ENCODE data around the gene FAM114A1.

The FAM114A1 gene

DNA sequence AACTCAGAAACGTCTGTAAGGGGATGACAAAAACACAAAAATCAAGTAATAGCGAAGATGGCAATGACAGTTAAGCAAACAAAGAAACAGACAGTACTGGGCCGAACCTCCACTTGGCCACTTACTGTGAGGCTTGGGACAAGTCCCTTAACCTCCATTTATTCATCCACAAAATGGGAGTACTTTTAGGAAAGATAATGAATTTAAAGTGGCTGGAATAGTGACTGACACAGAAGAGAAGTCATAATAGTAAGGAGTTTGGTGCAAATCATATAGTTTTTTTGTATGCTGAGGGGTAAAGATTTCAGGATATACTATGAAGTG lies 9.5 kb upstream of the FAM114A1 start:
- DNase-seq (ENCODE audit: low spot score): no peak

DNA sequence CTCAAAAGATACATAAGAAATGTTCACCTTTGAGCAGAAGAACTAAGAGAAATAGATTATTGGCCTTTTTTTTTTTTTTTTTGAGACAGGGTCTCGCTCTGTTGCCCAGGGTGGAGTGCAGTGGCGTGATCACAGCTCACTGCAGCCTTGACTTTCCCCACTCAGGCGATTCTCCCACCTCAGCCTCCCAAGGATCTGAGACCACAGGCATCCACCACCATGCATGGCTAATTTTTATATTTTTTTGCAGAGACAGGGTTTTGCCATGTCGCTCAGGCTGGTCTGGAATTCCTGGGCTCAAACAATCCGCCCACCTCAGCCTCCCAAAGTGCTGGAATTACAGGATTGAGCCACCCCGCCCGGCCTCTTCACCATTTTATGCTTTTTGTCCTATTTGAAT lies 8.1 kb upstream of the FAM114A1 start:
- DNase-seq (ENCODE audit: low spot score): no peak

DNA sequence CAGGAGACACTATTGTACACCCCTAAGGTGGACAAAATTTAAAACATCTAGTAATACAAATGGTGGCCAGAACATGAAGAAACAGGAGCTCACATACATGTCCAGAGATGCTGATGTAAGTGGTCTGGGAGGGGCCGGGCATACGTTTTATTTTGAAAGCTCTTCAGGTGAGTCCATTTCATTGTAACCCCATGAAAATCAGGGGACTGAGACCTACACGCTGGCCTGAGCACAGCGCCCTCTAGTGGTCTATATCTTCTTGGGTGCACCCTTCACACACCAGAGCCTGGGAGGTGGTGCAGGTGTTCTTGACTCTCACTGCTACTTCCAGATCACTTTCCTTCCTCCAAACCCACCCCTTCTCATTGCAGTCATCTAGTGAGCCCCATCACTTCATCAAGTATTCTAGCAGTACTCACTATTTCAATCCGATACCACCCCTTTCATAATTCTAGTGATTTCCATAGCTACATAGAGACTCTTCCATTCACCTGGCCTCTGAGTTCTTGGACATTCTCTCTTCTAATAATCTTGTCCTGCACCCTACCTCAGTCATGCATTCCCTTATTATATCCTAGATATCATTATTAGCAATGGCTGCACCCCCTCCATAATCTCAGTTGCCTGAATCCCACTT lies 6.7 kb upstream of the FAM114A1 start:
- no peak for DNase-seq (ENCODE audit: low spot score)

DNA sequence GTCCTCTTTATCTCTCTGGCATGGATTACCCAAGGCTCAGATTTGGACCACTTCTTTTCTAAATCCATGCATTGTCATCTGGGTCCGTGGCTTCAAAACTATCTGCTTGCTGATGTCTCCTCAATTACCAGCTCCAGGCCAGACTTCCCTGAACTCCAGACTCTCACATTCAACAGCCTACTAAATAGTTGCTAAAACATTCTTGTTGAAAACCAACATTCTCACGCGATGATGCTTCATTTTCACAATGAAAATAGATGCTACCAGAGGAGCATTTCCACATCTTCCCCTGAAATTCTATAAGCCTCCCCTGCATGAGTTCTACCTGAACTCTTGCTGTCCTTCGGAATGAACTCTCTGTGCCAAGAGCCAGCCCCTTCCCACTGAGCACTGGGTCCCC lies 5.8 kb upstream of the FAM114A1 start:
- DNase-seq (ENCODE audit: low spot score): no peak

DNA sequence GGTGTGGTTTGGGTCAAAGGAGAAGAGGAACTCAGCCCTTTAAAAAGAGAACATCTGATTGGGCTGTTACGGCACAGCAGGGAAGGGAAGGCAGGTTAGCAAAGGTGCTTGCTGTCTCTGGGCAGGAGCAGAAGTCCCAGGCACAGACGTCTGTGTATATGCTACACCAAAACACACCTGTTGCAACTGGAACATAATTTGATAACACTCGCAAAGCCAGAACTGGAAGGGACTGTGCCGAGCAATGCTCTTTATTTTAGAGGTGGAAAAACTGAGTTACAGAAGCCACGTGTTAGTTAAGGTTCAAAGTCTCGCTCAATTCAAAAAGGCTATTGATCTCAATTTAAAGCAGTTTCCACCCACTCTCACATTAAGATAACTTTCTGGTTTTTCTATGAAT lies 2.2 kb upstream of the FAM114A1 start:
- DNase-seq (ENCODE audit: low spot score): no peak

DNA sequence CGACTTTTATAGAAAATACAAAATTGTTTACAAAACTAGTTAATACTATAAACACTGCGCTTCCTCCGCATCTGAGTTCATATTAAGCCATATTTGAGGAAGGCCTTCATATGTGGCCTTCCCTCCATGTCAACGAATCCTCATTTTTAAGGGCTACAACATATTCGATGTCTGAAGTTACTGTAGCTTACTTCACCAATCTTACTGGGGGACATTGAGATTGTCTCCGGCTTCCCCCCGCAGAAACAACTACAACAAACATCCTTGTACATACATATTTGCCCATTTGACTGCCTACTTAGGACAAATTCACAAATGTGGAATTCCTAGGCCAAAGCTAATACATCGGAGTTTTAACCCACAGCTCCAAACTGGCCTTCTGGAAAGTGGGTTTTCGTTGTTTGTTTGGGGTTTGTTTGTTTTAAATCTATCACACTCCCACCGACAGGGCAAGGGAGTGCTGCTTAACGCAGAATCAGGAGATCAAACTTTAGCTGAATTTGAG lies 581 bp upstream of the FAM114A1 start:
- DNase-seq (ENCODE audit: low spot score): no peak

DNA sequence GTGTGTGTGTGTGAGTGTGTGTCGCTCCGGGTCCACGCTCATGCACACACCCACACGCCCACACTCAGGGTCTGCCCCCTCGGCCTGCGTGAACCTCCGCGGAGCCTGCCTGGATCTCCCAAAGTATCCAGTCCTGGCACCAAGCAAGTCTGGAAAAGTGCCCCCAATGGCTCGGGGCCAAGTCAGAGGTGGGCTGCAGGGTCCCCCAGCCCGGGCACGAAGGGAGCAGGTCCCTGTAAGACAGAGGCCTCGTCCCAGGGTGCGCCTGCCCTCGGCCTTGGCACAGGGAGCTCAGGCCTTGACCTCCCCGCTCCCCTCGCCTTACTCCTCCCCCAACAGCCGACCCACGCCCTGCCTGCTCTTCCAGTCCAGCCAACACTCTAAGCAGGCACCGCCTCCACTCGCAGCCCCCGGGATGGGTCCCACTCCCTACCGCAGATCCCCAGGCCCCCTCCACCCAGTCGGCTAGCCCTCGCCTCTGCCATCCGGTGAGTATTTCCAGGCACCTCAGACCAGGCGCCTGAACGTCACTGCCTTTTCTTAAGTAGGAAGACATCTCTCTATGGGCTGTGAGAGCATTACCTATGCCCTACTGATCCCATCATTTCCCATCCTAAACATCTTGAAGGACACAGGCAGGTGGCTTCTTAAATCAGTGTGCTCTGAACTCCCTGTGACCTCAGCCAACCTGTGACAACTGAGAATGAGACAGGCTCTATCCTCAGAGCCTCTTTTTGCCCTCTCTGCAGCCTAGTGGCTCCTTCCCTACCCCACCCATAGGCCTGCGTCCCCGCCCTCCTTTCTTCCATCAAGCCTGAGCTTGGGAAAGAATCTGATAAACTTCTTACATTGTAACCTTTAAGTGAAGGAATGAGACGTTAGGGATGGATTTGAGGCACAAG lies 704 bp downstream of the FAM114A1 start:
- DNase-seq (ENCODE audit: low spot score): peak; percentile 39

DNA sequence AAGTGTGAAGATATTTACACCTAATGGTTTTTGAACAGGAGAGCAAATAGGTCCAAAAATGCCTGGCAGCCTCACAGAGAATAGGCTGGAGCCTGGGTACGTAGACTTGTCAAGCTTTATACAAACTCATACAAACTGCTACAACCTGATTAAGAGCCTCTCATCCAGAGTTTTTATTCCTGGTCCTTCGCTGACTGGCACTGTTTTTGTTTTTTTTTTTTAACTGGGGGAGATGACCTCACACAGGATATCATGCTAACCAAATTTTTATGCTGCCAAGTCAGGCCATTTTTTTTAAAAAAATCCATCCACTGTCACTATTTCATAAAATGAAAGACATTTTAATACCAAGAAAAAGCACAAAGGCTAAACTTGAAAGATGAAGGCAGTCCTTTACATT lies 1.9 kb downstream of the FAM114A1 start:
- DNase-seq (ENCODE audit: low spot score): no peak

DNA sequence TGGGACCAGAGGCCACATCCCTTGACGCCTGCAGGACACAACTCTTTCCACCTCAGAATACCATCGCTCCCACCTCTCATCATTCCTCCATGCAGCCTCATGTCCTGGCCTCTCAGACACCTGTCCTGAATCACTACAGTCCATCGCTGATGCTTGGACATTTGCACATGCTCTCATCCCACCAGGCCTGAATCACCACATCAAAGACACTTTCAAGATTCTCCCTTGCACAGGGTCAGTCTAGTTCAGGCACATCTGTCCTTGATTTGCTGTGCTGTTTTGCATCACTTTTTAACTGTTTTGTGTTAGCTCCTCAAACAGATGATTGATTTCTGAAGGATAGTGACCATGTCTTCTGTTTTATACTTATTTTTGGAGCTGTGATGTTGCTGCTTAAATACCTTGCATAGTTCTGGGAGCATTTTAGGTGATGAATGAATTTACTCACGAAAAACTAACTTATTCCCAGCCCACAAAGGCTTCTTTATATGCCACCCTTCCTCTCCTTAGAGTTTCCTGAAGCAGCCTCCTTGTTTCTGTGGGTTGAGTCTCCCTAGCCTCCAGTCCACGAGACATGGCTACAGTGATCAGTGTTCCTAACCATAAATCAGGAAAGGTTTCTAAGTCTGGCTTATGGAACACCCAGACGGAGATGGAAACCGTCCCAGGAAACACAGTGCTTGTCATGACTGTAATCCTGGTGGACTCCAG lies 2.6 kb downstream of the FAM114A1 start:
- DNase-seq (ENCODE audit: low spot score): no peak

DNA sequence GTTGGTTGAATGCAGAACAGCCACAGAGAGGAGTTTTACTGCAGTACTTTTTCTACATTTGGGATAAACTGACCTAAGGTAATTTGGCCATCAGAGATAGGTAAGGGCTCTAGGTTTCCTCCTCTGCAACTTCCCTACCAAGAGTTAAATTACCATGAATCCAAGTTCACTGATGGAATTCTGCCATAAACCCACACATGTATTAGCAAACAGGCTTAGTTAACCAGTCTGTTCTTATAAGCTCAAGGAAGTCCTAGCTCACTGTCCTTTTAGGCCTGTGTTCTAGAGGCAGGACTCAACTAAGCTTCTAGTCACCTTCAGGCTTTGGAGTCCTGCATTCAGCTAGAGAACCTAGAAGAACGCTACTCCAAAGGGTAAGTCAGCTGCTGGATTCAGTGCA lies 4.0 kb downstream of the FAM114A1 start:
- no peak for DNase-seq (ENCODE audit: low spot score)

DNA sequence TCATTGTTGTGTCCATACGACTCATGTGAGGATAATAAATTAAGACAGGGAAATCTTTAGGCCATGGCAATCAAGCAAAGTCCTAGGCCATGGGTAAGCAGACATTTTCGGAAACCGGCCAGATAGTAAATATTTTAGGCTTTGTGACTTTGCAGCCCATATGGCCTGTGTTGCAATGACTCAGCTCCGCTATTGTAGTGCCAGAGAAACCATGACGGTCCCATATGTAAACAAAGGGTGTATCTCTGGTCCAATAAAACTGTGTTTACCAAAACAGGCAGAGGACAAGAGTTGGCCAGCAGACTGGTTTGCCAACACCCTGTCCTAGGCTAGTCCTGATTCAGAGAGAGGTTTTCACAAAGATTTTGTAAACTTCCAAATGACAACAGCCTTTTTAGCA lies 5.0 kb downstream of the FAM114A1 start:
- DNase-seq (ENCODE audit: low spot score): no peak

DNA sequence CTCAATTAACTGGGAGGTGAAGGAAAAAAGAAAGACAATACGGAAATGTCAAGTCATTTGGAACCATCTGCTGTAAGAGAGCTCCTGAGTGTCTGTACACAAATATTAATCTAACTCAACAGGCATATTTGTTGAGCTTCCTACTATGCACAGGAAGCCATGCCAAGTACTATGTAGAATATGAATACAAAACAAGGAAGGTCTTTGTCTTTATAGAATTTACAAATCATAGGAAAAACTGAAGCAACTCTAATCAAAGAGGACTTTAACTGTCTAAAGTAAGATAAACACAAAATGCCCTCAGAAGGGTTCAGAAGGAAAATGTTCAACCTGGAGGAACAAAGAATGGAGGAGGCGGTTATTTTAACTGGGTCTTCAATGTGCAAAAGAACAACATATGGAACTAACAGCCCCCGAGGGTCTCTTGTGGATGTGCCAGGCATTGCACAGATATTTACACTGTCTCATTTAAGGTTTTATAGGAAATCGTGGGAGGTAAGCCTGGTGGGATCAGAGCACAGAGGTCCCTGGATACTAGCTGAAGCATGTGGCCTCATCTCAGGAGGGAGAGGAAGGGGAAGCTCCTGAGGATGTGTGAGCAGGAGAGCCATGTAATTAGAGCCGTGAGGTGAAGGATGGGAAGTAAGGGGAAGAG lies 5.8 kb downstream of the FAM114A1 start:
- DNase-seq (ENCODE audit: low spot score): no peak

DNA sequence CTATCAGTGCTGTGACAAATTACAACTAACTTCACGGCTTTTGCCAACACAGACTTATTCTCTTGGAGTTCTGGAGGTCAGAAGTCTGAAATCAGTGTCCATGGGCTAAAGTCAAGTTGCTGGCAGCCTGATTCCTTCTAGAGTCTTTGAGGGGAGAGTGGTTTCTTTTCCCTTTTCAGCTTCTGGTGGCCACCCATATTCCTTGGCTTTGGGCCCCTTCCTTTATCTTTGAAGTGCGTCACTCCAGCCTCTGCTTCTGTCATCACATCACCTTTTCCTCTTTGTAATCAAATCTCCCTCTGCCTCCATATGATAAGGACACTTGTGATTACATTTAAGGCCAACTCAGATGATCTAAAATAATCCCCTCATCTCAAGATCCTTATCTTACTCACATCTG lies 9.0 kb downstream of the FAM114A1 start:
- DNase-seq (ENCODE audit: low spot score): no peak

DNA sequence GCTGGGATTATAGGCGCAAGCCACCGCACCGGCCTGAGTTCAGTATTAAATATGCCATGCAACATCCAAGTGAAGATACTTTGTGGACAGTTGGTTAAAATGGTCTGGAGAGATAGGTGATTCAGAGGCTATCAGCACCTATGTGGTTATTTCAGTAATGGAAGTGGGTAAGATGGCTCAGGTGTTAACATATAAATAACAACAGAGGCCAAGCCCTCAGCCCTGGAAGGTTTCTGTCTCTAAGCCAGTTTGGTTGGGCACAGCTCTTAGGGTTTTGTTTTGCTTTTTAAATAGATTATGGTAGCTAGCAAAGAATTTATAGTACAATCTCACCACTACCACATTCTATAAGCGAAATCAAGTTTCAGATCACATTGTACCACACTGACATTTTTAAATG lies 16.6 kb downstream of the FAM114A1 start:
- DNase-seq (ENCODE audit: low spot score): no peak

DNA sequence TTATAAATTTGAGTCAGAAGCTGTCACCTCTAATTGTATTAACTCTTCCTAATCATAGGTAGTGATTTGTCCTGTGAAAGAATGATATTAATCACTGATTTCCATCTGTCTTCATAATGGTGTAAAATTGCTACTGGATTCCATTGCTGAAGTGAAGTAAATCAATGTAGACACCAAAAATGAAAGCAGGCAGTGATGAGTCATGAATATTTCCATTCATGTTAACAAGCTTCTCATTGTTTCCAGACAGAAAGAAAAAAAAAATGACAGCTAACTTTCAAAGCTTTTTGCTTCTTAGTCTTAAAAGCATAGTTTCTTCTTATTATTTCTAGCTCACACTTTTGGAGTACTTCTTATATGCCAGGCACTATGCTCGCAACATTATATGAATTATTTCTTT lies 21.5 kb downstream of the FAM114A1 start:
- DNase-seq (ENCODE audit: low spot score): no peak

DNA sequence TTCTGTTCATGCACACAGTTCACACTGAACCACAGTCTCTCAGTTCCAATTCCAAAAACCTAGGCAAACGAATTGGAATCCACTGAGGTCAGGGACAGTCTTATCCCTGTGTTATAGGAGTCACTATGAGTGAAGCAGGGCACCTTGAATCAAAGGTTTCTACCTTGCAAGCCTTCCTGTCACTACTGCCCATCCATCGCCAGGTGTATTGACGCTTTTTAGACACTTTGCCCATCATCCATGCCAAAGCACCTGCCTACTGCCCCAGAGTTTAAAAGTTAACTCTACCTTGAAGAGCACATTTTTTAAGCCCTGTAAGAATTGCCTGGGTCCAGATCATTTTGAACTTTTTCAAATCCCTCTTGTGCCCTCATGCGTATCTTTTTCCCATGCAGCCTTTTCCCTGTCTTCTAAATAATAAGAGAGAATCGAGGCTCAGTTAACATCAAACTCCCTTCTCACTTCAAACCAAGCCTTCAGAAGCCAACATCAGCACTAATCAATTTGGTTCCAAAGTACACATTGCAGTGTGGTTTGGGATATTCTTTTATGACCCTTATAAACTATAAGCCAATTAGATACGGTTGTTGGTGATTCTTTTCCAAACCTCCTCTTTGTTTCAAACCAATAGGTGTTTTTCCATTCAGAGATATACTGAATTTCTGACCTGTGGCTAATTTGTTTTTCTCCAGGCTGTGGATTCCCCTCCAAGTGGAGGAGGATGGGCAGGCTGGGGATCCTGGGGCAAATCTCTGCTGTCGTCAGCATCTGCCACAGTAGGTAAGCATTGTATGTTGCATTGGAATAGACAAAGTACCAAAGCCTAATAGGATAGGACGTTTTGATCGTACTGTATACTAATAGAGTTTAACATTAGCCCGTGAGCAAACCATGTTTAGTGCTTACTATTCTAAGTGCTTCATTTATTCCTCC lies 23.7 kb downstream of the FAM114A1 start:
- DNase-seq (ENCODE audit: low spot score): no peak

DNA sequence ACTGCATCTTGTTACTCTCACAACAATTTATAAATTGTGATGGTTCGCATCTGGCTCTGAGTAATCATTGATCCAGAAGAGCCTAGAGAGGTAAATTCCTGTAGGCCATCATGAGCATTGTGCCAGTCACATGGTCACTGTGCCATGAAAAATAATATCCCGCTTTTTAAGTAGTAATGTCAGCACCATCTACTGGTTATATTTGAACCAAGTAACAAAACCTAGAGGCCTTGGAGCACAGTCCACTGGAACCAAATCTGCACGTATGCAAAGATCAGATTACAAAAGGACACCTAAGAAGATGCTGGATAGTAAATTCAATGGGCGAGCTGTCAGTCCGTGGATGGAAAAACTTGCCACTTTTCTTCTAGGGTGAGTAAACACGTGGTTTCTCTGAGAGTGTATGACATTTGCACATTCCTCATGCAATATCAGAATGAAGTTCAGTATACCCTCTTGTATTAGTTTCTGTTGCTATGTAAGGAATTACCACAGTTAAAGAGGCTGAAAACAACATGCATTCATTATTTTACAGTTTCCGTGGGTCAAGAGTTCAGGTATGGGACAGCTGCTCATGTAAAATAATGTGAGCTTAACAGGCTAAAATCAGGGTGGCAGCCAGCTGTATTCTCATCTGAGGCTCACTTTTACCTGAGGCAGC lies 26.8 kb downstream of the FAM114A1 start:
- DNase-seq (ENCODE audit: low spot score): no peak

DNA sequence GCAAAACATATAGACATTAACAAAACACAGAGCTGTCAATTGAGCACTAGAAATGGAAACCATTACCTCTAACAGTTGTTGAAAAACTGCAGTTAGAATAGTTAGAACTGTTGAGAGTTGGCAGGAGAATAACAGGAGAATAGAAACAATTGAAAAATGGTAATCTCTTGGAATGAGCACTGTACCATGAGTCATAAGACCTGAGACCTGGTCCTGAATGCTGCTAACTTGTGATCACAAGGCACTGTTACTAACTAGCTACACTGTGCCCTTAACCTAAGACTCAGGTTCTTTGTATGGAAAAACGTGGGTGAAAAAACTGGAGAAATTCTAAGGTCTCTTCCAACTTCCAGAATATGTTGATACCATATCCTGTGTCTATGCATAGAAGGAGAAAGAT lies 29.3 kb downstream of the FAM114A1 start:
- no peak for DNase-seq (ENCODE audit: low spot score)

DNA sequence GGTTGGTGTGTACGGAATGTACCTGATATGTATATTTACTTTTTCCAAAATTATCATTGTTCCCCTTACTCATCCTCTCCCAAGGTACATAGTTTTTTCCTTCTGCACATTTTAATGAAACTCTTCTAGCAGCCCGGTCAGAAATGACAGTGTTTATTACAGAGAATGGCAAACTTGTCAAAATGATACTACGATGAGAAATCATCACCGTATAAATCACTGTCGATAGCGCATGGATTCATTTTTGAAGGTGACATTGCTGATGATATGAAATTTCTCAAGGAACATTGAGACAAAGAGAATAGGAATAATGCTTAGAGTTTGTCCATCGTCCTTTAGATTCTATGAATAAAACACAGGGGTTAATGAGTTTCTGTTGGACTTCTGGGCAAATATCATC lies 30.6 kb downstream of the FAM114A1 start:
- no peak for DNase-seq (ENCODE audit: low spot score)

DNA sequence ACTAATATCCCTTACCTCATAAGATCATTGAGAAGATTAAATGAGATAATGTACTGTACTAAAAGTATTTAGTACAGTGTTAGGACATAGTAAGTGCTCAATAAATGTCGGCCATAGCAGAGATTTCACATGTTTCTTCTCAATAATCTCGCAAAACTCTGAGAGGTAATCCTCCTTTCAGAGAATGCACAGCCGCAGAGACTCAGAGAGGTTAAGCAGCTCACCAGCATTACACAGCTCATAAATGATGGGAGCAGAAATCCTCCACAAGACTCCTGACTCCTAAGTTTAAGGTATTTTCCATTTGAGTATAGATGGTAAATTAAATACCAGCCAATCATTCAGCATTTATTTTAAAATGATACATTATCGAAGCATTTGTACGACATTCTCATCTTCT lies 34.6 kb downstream of the FAM114A1 start:
- no peak for DNase-seq (ENCODE audit: low spot score)
